Breast epithelium (tissue), 4 donors: ENCODE measurements around the gene CERS1. TPM values are rescaled to one million over a fixed set of nuclear protein-coding genes. Genes with fewer than 3 reads are reported as not detected.

ENCODE experiments used
- DNase-seq, 2 donors: peaks; one replicate each; pipeline ENCODE4 v3.0.0-alpha.2; 2019; ENCODE audit warnings: low spot score in 2 of 2
- H3K27ac ChIP-seq, 2 donors: fragments of 200-600 bp; sonication (generic) in 1 of 2; one replicate each; pipeline ENCODE4 v1.5.1; 2016 to 2019; ENCODE audit warnings: mild to moderate bottlenecking in 1 of 2
- H3K27me3 ChIP-seq, 2 donors: fragments of 200-600 bp; sonication (generic) in 1 of 2; one replicate each; pipeline versions ENCODE4 v1.5.1 to v1.6.0; 2017 to 2019; ENCODE audit warnings: control low read depth in 1 of 2, mild to moderate bottlenecking in 1 of 2
- H3K36me3 ChIP-seq: fragments of 200-600 bp; one replicate; pipeline ENCODE4 v1.5.1; 2019
- H3K4me1 ChIP-seq, 2 donors: fragments of 200-600 bp; sonication (generic); one replicate each; pipeline ENCODE4 v1.5.1; 2016 to 2019; ENCODE audit warnings: control low read depth in 1 of 2
- H3K4me3 ChIP-seq, 3 donors: fragments of 200-600 bp; sonication (generic); 1 replicate in 2 of 3; 2 replicates in 1 of 3; pipeline ENCODE4 v1.5.1; 2016 to 2019; ENCODE audit warnings: mild to moderate bottlenecking in 3 of 3, moderate library complexity in 2 of 3
- H3K9me3 ChIP-seq, 2 donors: fragments of 200-600 bp; sonication (generic) in 1 of 2; one replicate each; pipeline ENCODE4 v1.5.1; 2016 to 2019; ENCODE audit warnings: control low read depth in 1 of 2
- POLR2A ChIP-seq: fragments of 450-650 bp; IDR thresholded peaks from one replicate; pipeline ENCODE4 v1.6.1; 2016; ENCODE audit warnings: antibody characterized with exemption, mild to moderate bottlenecking, moderate library complexity
- POLR2AphosphoS5 ChIP-seq, 3 donors: sonication (generic); formaldehyde crosslinking; IDR thresholded peaks; one replicate each; pipeline ENCODE4 v1.6.1; 2017; ENCODE audit warnings: antibody characterized with exemption in 3 of 3
- intact Hi-C: fragments of 100-400 bp; cut with DNase I; formaldehyde crosslinking; loops from one replicate; pipeline ENCODE4 v1.15.1; 2023; ENCODE audit warnings: low total_unique reads
- total RNA-seq, 3 donors: library from RNA; depleted of rRNA; stranded (reverse); fragments of >200 nt; gene quantifications; one replicate each; pipeline ENCODE4 v1.1.0, GENCODE V29; 2016
- TF ChIP-seq, protein P1 (sequence below), 3 donors: fragments of 450-650 bp; IDR thresholded peaks; one replicate each; pipeline ENCODE4 v1.5.1; 2016 to 2017; ENCODE audit warnings: antibody characterized with exemption in 3 of 3, mild to moderate bottlenecking in 3 of 3, moderate library complexity in 3 of 3

Gene CERS1, protein sequence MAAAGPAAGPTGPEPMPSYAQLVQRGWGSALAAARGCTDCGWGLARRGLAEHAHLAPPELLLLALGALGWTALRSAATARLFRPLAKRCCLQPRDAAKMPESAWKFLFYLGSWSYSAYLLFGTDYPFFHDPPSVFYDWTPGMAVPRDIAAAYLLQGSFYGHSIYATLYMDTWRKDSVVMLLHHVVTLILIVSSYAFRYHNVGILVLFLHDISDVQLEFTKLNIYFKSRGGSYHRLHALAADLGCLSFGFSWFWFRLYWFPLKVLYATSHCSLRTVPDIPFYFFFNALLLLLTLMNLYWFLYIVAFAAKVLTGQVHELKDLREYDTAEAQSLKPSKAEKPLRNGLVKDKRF
- under 1 TPM in 2 of 3 donors, not detected in 1; 0.29 to 0.66 TPM for total RNA-seq

DNA sequence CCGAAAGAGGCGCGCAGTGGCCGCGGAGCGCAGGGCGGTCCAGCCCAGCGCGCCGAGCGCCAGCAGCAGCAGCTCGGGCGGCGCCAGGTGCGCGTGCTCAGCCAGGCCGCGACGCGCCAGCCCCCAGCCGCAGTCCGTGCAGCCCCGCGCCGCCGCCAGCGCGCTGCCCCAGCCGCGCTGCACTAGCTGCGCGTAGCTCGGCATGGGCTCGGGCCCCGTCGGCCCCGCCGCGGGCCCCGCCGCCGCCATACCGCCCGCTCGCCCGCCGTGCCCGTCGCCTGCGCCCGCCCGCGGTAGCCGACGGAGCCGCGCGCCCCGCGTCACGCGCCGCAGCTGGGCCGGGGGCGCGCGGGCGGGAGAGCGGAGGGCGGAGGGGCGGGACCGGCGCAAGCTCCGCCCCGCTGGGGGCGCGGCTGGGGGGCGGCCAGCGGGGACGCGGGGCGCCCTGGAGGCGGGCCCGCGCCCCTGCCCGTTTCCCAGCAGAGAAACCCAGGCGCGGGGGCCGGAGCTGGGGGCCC lies at the start of gene CERS1:
Gene CERS1 (minus strand): TSS at position 335 of the 518 bp plus-strand sequence. CDS start 86 bp downstream, at position 249.
- H3K4me3 ChIP-seq: peak within 1 kb of the TSS; percentile 31 to 74 (median 53)
- intact Hi-C loops: no loop called here
- no peak within 1 kb of the TSS for H3K27ac ChIP-seq
- no peak for TF ChIP-seq POLR2A
- TF ChIP-seq, protein P1, sequence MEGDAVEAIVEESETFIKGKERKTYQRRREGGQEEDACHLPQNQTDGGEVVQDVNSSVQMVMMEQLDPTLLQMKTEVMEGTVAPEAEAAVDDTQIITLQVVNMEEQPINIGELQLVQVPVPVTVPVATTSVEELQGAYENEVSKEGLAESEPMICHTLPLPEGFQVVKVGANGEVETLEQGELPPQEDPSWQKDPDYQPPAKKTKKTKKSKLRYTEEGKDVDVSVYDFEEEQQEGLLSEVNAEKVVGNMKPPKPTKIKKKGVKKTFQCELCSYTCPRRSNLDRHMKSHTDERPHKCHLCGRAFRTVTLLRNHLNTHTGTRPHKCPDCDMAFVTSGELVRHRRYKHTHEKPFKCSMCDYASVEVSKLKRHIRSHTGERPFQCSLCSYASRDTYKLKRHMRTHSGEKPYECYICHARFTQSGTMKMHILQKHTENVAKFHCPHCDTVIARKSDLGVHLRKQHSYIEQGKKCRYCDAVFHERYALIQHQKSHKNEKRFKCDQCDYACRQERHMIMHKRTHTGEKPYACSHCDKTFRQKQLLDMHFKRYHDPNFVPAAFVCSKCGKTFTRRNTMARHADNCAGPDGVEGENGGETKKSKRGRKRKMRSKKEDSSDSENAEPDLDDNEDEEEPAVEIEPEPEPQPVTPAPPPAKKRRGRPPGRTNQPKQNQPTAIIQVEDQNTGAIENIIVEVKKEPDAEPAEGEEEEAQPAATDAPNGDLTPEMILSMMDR (IDR thresholded peaks at IDR 0.05): no peak
- no peak for TF ChIP-seq POLR2AphosphoS5 (IDR thresholded peaks at IDR 0.05)
- H3K36me3 ChIP-seq: no peaks in the 10 kb centered on the region
- no peaks in the 10 kb centered on the region for H3K9me3 ChIP-seq
- peaks cover 2 to 10% of the 10 kb centered on the region in 2 donors for H3K27me3 ChIP-seq
- peaks cover 8 to 13% of the 10 kb centered on the region in 2 donors for H3K4me1 ChIP-seq
- DNase-seq: no peak

DNA sequence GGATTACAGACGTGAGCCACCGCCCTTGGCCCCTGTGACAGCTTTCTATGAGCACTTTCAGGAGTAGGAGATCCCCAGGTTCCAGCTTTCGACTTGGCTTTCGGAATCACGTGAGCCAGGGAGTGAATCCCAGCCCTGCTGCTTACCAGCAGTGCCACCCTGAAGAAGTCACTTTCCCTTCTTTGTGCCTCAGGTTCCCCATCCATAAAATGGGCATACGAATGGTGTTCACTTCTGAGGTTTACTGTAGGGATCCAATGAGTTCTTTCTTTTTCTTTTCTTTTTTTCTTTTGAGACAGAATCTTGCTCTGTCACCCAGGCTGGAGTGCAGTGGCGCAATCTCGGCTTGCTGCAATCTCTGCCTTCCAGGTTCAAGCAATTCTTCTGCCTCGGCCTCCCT lies 49.3 kb upstream of the CERS1 start:
- H3K36me3 ChIP-seq: no peaks in the 10 kb centered on the region
- intact Hi-C loops: no loop called here
- TF ChIP-seq POLR2A (no peak), POLR2AphosphoS5 (IDR thresholded peaks at IDR 0.05) (no peak)
- TF ChIP-seq, protein P1 (IDR thresholded peaks at IDR 0.05): no peak
- DNase-seq: no peak
- no peak overlapping the region for H3K27ac ChIP-seq
- H3K9me3 ChIP-seq: no peaks in the 10 kb centered on the region
- no peaks in the 10 kb centered on the region for H3K4me1 ChIP-seq
- H3K4me3 ChIP-seq: no peak overlapping the region
- no peaks in the 10 kb centered on the region for H3K27me3 ChIP-seq

DNA sequence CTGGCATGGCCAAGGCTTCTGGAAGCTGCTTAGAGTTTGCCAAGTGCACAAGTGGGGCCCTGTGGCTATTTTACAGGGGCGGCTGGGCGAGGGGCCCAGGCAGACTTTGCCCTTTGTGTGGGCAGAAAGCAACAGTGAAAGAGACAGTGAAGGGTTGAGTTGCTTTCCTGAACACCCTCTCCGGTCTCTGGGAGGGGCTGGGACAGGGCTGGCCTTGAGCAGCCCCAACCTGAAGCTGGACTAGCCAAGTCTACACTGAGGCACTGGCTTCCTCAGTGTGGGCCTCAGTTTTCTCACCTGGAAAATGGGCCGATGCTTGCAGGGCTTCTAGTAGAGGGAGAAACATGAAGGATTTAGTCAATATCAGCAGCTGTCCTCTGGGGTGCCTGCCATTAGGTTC lies 47.5 kb upstream of the CERS1 start:
- Histone ChIP-seq H3K27ac (no peak overlapping the region), H3K9me3 (no peaks in the 10 kb centered on the region), H3K4me1 (peaks cover 0 to 4% of the 10 kb centered on the region in 2 donors), H3K27me3 (no peaks in the 10 kb centered on the region), H3K36me3 (no peaks in the 10 kb centered on the region), H3K4me3 (no peak overlapping the region)
- intact Hi-C loops: no loop called here
- TF ChIP-seq POLR2A: no peak
- TF ChIP-seq, protein P1 (IDR thresholded peaks at IDR 0.05): no peak
- no peak for TF ChIP-seq POLR2AphosphoS5 (IDR thresholded peaks at IDR 0.05)
- DNase-seq: no peak

DNA sequence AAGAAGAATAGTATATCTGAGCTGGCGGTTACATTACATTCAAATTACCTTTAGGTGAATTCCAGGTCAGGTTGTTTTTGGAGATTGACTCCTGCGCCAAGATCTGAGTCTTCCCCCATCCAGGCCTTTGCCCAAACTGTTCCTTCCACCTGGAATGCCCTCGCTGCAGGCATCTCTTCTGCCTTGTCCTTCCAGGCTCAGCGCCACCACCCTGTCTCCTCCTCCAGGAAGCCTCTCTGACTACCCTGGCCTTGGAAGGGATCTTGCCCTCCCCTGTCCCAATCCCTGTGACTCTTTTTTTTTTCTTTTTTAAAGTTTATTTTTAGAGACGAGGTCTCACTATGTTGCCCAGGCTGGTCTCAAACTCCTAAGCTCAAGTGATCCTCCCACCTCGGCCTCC lies 46.7 kb upstream of the CERS1 start:
- Histone ChIP-seq H3K9me3 (no peaks in the 10 kb centered on the region), H3K4me1 (peaks cover 0 to 4% of the 10 kb centered on the region in 2 donors), H3K4me3 (no peak overlapping the region), H3K27ac (no peak overlapping the region), H3K36me3 (no peaks in the 10 kb centered on the region), H3K27me3 (no peaks in the 10 kb centered on the region)
- TF ChIP-seq POLR2AphosphoS5 (IDR thresholded peaks at IDR 0.05) (no peak), POLR2A (no peak)
- TF ChIP-seq, protein P1 (IDR thresholded peaks at IDR 0.05): no peak
- intact Hi-C loops: no loop called here
- no peak for DNase-seq

DNA sequence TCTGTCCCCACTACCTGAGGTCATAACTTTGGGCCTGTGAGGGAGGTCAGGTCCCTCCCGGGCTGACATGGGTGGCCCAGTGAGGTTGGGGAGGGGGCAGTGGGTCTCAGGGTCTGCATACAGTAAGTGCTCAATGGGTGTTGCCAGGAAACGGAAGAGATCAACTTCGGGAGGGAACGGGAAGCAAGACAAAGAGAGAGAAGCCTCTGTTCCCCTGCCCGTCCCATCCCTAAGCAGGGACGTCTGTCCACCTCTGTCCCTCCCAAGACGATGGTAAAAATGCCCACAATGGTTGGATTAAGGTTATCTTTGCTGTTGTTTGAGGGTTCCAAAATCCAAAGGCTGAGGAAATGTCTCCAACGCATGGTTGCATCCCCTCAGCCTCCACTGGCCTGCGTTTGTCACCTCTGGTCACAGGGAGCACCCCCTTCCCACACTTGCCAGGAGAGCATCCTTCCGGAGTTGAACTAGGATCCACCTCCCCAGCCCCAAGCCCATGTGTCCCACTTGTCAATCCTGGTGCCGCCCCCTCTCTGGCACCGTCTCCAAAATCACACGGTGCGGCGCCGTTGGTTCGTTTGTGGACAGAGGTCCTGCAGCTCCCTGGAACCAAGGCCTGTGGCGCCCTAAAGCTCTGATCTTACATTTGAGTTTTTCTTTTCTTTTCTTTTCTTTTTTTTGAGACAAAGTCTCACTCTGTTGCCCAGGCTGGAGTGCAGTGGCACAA lies 45.8 kb upstream of the CERS1 start:
- DNase-seq: no peak
- no peaks in the 10 kb centered on the region for H3K36me3 ChIP-seq
- peak overlapping the region; percentile 11 to 97 (median 81) for H3K4me3 ChIP-seq
- H3K27ac ChIP-seq: peak overlapping the region; percentile 40 to 83
- H3K9me3 ChIP-seq: no peaks in the 10 kb centered on the region
- H3K4me1 ChIP-seq: peaks cover 0 to 4% of the 10 kb centered on the region in 2 donors
- H3K27me3 ChIP-seq: no peaks in the 10 kb centered on the region
- intact Hi-C loops: no loop called here
- no peak for TF ChIP-seq POLR2AphosphoS5 (IDR thresholded peaks at IDR 0.05)
- TF ChIP-seq, protein P1 (IDR thresholded peaks at IDR 0.05): no peak
- TF ChIP-seq POLR2A: no peak
